Caki2 (cell line): Measurements from ENCODE around the gene DCAF4. TPM values are rescaled to one million over a fixed set of nuclear protein-coding genes. Genes with fewer than 3 reads are reported as not detected.

ENCODE experiments used
- DNase-seq: peaks from one replicate; pipeline ENCODE4 v3.0.0-alpha.2; 2015; ENCODE audit warnings: low read depth
- in situ Hi-C: cut with HindIII; loops from 2 replicates; pipeline ENCODE4 v1.10.0; 2016; ENCODE audit warnings: low sequenced_read_pairs, low pct_unique_long_range_greater_than_20kb, mixed read lengths
- total RNA-seq: library from RNA; depleted of rRNA; stranded (reverse); fragments of >200 nt; shearing (Covaris generic); gene quantifications from 2 replicates; pipeline ENCODE4 v1.2.3, GENCODE V29; 2014; ENCODE audit warnings: low replicate concordance; rRNA removed

Gene DCAF4
- 2.1 and 9.4 TPM in 2 replicates for total RNA-seq

GRCh38 chr14:72926292-72927028, at the start of gene DCAF4:
DCAF4 (plus strand) TSS chr14:72926464; CDS start chr14:72937979, 11,515 bp downstream.
- DNase-seq, result peak; percentile 95
- in situ Hi-C loops, result no loop called here

GRCh38 chr14:72876710-72877063, 49.6 kb upstream of the DCAF4 start:
- DNase-seq, result no peak
- in situ Hi-C loops, result no loop called here

- in situ Hi-C loops, result no loop called here
- DNase-seq, result no peak
Measured at GRCh38 chr14:72878746-72879145, 47.5 kb upstream of the DCAF4 start.

GRCh38 chr14:72879431-72879830, 46.8 kb upstream of the DCAF4 start:
- DNase-seq, result no peak
- in situ Hi-C loops, result no loop called here

- in situ Hi-C loops, result no loop called here
- DNase-seq, result no peak
Measured at GRCh38 chr14:72880164-72880563, 46.1 kb upstream of the DCAF4 start.

- in situ Hi-C loops, result no loop called here
Measured at GRCh38 chr14:72880820-72881219, 45.4 kb upstream of the DCAF4 start.

GRCh38 chr14:72881543-72881942, 44.7 kb upstream of the DCAF4 start:
- in situ Hi-C loops, result no loop called here
- DNase-seq, result no peak

More at GRCh38 chr14:72880820-72881219, 45.4 kb upstream of the DCAF4 start:
- DNase-seq, result no peak

- no peak for DNase-seq
Measured at GRCh38 chr14:72882047-72882446, 44.2 kb upstream of the DCAF4 start.

GRCh38 chr14:72882463-72882862, 43.8 kb upstream of the DCAF4 start:
- in situ Hi-C loops, result no loop called here

More at GRCh38 chr14:72882047-72882446, 44.2 kb upstream of the DCAF4 start:
- in situ Hi-C loops, result no loop called here

GRCh38 chr14:72883109-72883508, 43.2 kb upstream of the DCAF4 start:
- DNase-seq, result no peak
- in situ Hi-C loops, result no loop called here

More at GRCh38 chr14:72882463-72882862, 43.8 kb upstream of the DCAF4 start:
- DNase-seq, result no peak

- no peak for DNase-seq
- in situ Hi-C loops, result no loop called here
Measured at GRCh38 chr14:72883961-72884360, 42.3 kb upstream of the DCAF4 start.

- in situ Hi-C loops, result no loop called here
- DNase-seq, result no peak
Measured at GRCh38 chr14:72884386-72884785, 41.9 kb upstream of the DCAF4 start.

GRCh38 chr14:72887514-72887913, 38.8 kb upstream of the DCAF4 start:
- no peak for DNase-seq
- in situ Hi-C loops, result no loop called here

- DNase-seq, result no peak
- in situ Hi-C loops, result no loop called here
Measured at GRCh38 chr14:72888192-72888591, 38.1 kb upstream of the DCAF4 start.

GRCh38 chr14:72888636-72889201, 37.5 kb upstream of the DCAF4 start:
- in situ Hi-C loops, result no loop called here
- no peak for DNase-seq

- DNase-seq, result no peak
- in situ Hi-C loops, result no loop called here
Measured at GRCh38 chr14:72889366-72889765, 36.9 kb upstream of the DCAF4 start.

GRCh38 chr14:72891666-72892102, 34.6 kb upstream of the DCAF4 start:
- DNase-seq, result no peak
- in situ Hi-C loops, result no loop called here

GRCh38 chr14:72892103-72892878, 34.0 kb upstream of the DCAF4 start:
- no peak for DNase-seq
- in situ Hi-C loops, result no loop called here
